GM19240 (cell line): ENCODE results near the gene LNP1.
"Not testable (repeated sequence)": the region's sequence is repeated elsewhere in the genome, so short reads cannot be mapped to it uniquely, and the experiment has no call there.

ENCODE experiments used
- DNase-seq: peaks from one replicate; pipeline ENCODE4 v3.0.0; 2011; ENCODE audit warnings: low spot score; ENCODE audit not compliant: insufficient read length

The LNP1 gene

GRCh38 chr3:100429187-100429716 is 27.9 kb downstream of the LNP1 start:
- no peak for DNase-seq

GRCh38 chr3:100436951-100437350 is 35.6 kb downstream of the LNP1 start:
- DNase-seq = no peak

- no peak for DNase-seq
Measured at GRCh38 chr3:100437721-100438622, 36.6 kb downstream of the LNP1 start.

- DNase-seq = no peak
Measured at GRCh38 chr3:100438623-100438974, 37.3 kb downstream of the LNP1 start.

GRCh38 chr3:100440895-100441294 is 39.6 kb downstream of the LNP1 start:
- DNase-seq = no peak

GRCh38 chr3:100443690-100444089 is 42.4 kb downstream of the LNP1 start:
- DNase-seq = no peak

GRCh38 chr3:100447067-100447466 is 45.7 kb downstream of the LNP1 start:
- not testable (repeated sequence) for DNase-seq

- no peak for DNase-seq
Measured at GRCh38 chr3:100448079-100448478, 46.7 kb downstream of the LNP1 start.

GRCh38 chr3:100449214-100449613 is 47.9 kb downstream of the LNP1 start:
- no peak for DNase-seq

- no peak for DNase-seq
Measured at GRCh38 chr3:100454677-100455076, 53.3 kb downstream of the LNP1 start.

- no peak for DNase-seq
Measured at GRCh38 chr3:100455841-100456550, 54.7 kb downstream of the LNP1 start.

- no peak for DNase-seq
Measured at GRCh38 chr3:100456745-100457144, 55.4 kb downstream of the LNP1 start.

- DNase-seq = no peak
Measured at GRCh38 chr3:100457811-100458210, 56.5 kb downstream of the LNP1 start.

- DNase-seq = no peak
Measured at GRCh38 chr3:100458814-100459213, 57.5 kb downstream of the LNP1 start.

- DNase-seq = no peak
Measured at GRCh38 chr3:100463002-100463401, 61.7 kb downstream of the LNP1 start.

GRCh38 chr3:100463646-100464155 is 62.4 kb downstream of the LNP1 start:
- no peak for DNase-seq

GRCh38 chr3:100465892-100466777 is 64.8 kb downstream of the LNP1 start:
- DNase-seq = no peak

- DNase-seq = no peak
Measured at GRCh38 chr3:100467133-100467532, 65.8 kb downstream of the LNP1 start.

GRCh38 chr3:100468676-100469075 is 67.3 kb downstream of the LNP1 start:
- no peak for DNase-seq

- no peak for DNase-seq
Measured at GRCh38 chr3:100470951-100471350, 69.6 kb downstream of the LNP1 start.

GRCh38 chr3:100471444-100471843 is 70.1 kb downstream of the LNP1 start:
- DNase-seq = no peak
